GM19193 (cell line): ENCODE results near the gene KIDINS220.

ENCODE experiments used
- POLR2A ChIP-seq: IDR thresholded peaks from 4 replicates; pipeline ENCODE4 v1.6.1; 2011; ENCODE audit not compliant: insufficient read depth, insufficient read length; ENCODE audit errors: extremely low read depth

Gene KIDINS220

DNA sequence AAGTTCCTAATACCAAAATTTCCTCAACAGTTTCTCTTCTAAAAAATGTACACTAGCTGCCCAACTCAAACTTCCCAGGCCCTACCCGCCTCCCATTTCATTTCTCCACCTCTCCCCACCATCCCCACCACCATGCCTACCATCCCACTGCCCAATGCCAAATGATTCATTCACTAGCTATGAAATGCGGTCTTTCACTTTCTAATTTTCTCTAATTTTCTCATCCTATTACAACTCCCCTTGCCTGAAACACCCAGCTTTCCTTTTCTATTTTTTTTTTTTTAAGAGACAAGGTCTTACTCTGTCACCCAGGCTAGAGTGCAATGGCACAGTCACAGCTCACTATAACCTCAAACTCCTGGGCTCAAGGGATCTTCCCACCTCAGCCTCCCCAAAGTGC lies 38.4 kb downstream of the KIDINS220 start:
- no peak for TF ChIP-seq POLR2A

DNA sequence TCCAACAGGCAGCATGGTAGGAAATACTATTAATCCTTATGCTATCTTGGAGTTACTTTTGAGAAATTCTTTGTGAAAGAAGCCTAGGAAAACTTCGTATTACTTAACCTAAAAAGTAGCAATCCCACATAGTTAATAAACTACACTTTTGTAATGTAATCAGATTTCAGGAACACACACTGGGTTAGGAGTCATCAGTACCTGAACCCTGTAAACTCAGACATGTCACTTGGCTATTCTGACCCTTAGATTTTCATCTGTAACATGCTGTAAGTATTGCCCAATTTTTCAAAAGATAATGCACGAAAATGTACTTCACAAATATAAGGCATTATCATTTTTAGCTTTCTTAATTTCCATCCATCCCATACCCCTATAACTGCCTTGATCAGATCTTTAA lies 39.0 kb downstream of the KIDINS220 start:
- TF ChIP-seq POLR2A, result no peak

DNA sequence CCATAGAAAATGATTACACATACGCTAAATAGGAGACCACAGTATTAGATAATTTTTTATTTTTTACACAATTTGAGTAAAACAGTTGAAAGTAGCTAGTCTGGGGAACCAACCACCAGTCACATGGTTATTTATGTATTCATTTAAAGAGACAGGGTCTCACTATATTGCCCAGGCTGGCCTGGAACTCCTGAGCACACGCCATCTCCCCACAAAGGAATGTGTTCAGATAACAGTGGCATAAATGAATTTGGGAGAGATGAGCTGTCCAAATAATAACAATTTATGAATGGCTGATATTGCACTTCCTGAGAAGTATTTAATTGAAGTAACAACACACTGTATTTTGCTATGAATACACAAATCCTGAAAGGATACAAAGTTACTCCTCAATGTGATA lies 39.7 kb downstream of the KIDINS220 start:
- TF ChIP-seq POLR2A, result no peak

DNA sequence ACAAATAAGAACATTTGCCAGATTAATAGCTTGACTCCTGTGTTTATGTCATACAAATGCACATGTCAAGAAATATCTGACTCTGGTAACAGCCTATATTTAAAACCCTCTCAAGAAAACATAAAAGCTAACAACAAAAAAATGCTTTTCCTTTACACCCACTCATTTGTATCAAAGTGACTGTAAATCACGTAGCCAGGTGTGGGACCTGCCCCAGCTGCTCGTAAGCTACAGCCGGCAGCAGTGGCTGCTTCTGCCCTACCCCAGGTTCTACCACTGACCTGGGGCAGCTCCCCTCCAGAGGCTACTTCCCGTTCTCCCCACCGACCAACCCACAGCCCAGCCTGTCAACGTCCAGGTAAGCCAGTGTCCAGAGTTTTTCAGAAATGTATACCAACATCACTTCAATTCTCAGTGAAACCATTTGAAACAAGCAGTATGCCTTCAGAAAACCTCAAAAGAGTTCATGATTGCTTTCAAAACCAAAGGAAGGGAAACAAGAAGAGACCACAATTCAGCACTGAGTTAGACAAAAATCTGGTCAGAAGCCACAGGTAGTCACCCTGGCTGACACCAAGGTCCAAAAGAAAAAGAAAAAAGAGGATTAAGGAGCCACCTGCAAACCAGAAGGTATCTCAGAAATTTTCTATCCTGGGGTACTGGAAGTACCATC lies 40.4 kb downstream of the KIDINS220 start:
- no peak for TF ChIP-seq POLR2A

DNA sequence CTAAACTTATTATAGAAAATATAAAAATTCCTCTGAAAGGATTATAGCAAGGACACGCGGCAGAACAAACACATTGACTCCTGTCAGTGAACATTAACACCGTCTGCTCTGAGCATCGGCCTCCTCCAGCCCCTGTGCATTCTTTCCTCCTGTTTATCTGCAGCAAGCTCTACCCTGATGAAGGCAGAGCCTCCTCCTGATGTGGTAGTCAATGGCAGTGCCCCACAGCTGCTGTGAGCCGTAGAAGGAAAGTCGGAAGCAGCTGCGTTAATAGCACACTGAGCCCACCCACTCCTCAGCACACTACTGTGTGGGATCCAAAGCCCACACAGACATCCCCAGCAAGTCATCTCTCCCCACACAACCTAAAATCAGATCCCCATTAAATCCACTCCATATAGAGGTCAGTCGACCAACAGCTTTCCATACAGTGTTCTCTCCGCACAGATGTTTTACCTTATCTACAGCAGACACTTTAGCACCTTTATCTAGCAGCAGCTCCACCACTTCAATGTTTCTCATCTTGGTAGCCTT lies 41.0 kb downstream of the KIDINS220 start:
- no peak for TF ChIP-seq POLR2A

DNA sequence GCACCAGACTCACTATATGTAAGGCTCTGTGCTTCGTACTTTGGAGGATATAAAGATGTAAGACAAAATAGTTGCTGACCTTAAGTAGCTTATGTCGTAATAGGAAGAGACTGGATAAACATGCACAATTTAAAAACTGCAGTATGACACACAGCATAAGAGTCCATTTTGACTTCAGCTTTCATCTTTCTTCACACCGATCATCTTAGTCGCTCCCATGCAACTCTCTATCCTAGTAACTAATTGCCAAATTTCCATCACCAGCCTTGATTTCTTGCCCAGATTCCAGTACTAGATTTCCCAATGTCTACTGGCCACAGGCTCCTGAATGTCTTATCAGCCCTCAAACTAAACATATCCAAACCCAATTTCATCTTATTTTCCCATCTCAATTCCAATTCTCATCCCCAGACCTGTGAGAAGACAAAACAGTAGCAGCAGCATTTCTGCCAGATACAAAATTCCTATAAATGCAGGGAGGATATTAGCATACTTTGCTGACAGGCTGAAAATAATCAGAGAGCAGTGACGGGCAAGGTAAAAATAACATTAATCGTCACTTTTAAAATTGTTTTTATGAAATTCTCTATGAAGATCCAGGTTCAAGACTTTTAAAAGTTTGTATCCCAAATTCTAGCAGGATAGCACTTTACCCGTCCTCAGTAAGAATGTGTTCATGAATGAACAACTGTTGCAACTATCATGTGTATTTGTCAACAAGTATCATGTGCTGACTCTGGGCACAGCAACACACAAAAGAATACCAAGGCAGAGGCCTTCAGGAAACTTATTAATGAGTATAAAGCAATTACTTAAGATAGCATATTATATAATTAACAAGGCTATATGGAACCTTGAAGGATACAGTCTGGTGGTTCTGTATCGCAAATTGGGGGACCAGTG lies 42.2 kb downstream of the KIDINS220 start:
- no peak for TF ChIP-seq POLR2A

DNA sequence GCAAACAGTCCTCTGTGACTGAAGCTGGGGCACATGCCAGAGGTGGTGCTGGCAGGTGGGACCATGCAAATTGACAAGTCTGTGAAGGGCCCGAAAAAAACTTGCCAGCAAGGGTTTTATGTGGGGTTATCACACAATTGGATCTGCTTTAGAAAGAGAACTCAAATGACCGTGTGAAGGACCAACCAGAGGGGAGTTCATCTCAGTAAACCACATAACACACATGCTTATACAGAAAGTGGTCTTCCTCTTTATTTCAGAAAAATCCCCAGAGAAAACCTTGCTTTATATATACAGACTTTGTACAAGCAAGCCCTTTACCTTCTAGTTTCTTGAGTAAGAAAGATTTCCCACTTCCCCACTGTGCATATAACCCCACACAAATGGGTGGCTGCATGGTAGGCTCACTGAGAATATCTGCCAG lies 46.7 kb downstream of the KIDINS220 start:
- no peak for TF ChIP-seq POLR2A

DNA sequence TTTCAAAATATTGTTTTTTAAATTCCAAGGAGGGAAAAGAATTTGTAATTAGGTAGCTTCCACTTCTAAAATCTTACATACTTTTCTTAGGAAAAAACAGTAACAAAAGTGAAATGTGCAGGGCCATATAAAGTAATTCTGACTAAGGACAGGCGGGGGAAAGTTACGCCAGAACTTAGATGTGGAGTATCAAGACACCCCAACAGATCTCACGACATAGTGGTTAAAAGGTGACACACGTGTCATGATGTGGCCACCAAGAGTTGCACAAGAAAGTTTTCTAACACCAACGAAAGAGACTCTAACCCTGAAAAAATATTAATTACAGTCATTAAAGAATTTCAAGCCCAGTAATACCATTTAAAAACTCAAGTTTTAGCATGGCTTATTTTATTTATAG lies 51.0 kb downstream of the KIDINS220 start:
- no peak for TF ChIP-seq POLR2A

DNA sequence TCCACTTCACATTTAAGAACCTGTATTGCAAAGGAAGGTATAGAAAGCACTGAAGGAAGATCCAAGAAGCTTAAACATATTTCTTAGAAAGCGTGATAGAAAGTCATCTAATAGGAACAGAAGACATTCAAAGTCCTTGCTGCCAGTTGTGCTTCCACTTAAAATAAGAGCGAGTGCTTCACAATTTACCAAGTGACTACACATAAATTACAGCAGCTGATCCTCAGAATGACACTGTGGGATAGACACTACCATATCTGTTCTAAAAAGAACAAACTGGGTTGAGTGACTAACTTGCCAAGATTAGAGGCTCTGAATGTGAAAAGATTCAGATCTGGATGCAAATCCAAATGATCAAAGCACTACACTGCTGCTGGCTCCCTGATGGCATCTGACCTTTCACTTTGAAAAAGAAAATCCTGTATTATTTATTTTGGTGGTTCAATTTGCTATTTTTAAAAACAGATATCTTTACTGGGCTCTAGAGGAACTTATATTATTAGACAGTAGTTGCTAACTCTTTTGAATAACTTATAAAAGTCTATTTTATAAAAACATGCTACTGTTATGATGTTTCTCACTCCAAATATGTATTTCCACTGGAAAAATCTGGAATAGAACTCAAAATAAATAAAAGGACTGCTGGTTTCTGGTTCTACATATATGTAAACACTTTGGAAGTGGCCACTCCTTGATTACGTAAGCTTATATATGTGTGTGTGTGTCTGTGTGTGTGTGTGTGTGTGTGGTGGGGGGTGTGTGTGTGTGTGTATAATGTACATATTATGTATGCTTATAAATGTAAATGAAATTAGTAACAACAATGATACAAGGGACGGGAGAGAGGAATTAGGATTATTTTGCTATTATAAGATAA lies 57.4 kb downstream of the KIDINS220 start:
- no peak for TF ChIP-seq POLR2A

DNA sequence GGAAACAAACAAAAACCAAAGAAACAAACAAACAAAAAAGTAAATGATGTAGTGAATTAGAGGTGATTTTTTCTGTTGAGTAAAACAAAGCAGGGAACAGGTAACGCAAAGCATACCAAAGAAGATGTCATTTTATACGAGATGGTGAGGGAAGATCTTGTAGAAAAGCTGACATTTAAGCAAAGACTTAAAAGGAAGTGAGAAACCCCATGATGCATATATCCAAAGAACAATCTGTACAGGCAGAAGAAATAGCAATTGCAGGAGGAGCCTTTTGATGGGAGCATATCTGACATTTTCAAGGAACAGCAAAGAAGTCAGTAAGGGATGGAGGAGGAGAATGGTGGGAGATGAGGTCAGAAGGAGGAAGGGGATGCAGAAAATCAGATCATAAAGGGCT lies 63.0 kb downstream of the KIDINS220 start:
- TF ChIP-seq POLR2A, result no peak

DNA sequence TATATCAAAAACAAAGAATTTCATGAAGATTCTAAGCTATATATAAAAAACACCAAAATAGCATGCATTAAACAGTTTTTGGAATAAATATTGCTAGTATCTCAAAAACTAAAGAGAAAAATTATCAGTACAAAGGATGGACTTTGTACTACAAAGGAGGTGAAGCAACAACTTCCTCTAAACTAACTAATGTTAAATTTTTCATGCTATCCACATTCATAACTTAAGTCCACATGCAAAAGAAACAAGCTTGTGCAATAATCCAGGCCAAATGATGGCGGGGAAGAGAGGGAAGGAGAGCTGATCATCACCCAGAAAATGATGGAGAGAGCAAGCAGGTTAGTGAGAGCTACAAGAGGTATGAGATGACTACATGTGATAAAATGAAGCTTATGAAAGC lies 70.1 kb downstream of the KIDINS220 start:
- no peak for TF ChIP-seq POLR2A

DNA sequence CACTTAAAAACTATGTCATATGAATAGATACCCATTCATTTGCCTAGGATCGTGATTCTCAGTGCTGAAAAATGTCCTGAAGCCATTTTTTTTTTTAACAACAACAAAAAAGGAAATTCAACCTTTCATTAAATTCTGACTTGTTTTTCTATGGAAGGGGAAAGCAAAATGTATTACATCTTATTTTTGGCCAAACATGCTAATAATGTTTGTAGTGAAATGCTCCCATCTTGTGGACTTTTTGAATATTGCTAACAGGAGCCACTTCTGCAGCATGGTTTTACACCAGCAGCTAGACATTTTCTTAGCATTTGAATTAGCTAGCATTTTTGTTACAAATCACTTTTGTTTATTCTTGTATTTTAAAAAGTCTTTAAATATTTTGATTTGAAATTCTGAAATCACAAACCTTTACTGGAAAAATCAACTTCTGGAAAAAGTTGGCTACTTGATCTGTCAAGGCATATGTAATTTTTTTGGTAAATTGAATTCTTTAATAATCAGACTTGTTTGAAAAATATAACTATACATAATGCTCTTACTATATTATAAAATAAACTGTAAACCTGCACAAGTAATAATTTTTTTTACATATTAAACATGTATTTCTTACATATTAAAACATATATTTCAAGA lies 75.8 kb downstream of the KIDINS220 start:
- TF ChIP-seq POLR2A, result no peak

DNA sequence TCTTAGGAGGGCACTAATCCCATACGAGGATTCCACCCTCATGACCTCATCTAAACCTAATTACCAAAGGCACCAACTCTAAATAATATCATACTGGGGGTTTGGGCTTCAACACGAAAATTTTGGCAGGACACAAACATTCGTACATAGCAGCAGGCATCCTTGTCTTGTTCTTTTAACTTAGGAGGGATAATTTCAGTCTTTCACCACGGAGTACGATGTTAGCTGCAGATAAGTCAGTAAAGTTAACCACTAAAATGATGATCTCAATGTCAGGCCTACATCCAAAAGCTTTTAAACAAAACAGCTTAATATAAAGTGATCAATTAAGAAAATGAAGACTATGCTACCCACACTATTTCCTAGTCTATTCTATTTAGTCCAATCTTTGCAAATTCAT lies 80.7 kb downstream of the KIDINS220 start:
- TF ChIP-seq POLR2A, result no peak

DNA sequence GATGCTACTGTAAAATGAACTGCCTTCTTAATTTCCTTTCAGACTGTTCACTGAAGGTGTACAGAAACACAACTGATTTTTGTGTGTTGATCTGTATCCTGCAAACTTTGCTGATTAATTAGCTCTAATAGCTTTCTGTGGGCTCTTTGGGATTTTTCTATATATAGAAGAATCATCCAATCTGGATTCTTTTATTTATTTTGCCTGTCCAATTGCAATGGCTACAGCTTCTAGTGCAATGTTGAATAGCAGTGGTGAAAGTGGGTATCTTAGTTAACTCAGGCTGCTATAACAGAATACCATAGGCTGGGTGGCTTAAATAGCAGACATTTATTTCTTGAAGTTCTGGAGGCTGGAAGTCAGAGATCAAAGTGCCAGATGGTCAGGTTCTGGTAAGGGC lies 81.2 kb downstream of the KIDINS220 start:
- TF ChIP-seq POLR2A, result no peak
